Activated T-cell treated with anti-CD3 and anti-CD28 coated beads, Interleukin-2, amount 50 U/mL, for 72 hours (primary cell): ENCODE data around the gene KCNG2. TPM values are rescaled to one million over a fixed set of nuclear protein-coding genes. Genes with fewer than 3 reads are reported as not detected.
A peak's percentile ranks its signal among the peaks of the same experiment; 100 is the strongest.

Experiments used
- ATAC-seq, 2 donors: fragments of 150-1000 bp; cut with Tn5 transposase; replicated peaks in 1 of 2; 2 replicates each; pipeline ENCODE4 v1.10.0; 2021; ENCODE audit warnings: moderate library complexity in 2 of 2, mild to moderate bottlenecking in 1 of 2
- DNase-seq, 2 donors: peaks; one replicate each; pipeline ENCODE4 v3.0.0; 2021 to 2022; ENCODE audit warnings: mixed read lengths in 1 of 2
- H3K27ac Mint-ChIP-seq: one replicate; pipeline ENCODE4 v1.8.0; 2022; ENCODE audit warnings: mild to moderate bottlenecking, moderate library complexity, mixed read lengths
- H3K27me3 Mint-ChIP-seq: one replicate; pipeline ENCODE4 v1.8.0; 2022; ENCODE audit warnings: low read depth, mixed read lengths
- H3K36me3 Mint-ChIP-seq, 2 donors: one replicate each; pipeline ENCODE4 v1.8.0; 2022; ENCODE audit warnings: mixed read lengths in 2 of 2, mild to moderate bottlenecking in 1 of 2; ENCODE audit not compliant: insufficient read depth in 2 of 2
- H3K4me1 Mint-ChIP-seq: one replicate; pipeline ENCODE4 v1.8.0; 2022; ENCODE audit warnings: low read depth, mixed read lengths
- H3K4me3 Mint-ChIP-seq, 2 donors: one replicate each; pipeline ENCODE4 v1.8.0; 2022; ENCODE audit warnings: mild to moderate bottlenecking in 2 of 2, mixed read lengths in 2 of 2, moderate library complexity in 2 of 2
- H3K9me3 Mint-ChIP-seq, 2 donors: one replicate each; pipeline ENCODE4 v1.8.0; 2022; ENCODE audit warnings: mixed read lengths in 2 of 2
- total RNA-seq, 2 donors: library from RNA; stranded (reverse); gene quantifications; one replicate each; pipeline ENCODE4 v1.2.3, GENCODE V29; 2022

KCNG2 gene
- total RNA-seq, 2 donors from 2014 or later = not detected

GRCh38 chr18:79801217-79801616 is 3.5 kb downstream of the KCNG2 start:
- DNase-seq = no peak

GRCh38 chr18:79801641-79802040 is 3.9 kb downstream of the KCNG2 start:
- Mint-ChIP-seq H3K36me3 (peaks cover 2% of the 10 kb centered on the region in 2 donors), H3K4me1 (peaks cover 33% of the 10 kb centered on the region), H3K9me3 (no peaks in the 10 kb centered on the region), H3K4me3 (no peak overlapping the region), H3K27ac (no peak overlapping the region), H3K27me3 (peaks cover 24% of the 10 kb centered on the region)
- ATAC-seq = no peak
- DNase-seq = no peak

More at GRCh38 chr18:79801217-79801616, 3.5 kb downstream of the KCNG2 start:
- Mint-ChIP-seq H3K9me3 (no peaks in the 10 kb centered on the region), H3K4me3 (no peak overlapping the region), H3K36me3 (peaks cover 2% of the 10 kb centered on the region in 2 donors), H3K4me1 (peaks cover 33% of the 10 kb centered on the region), H3K27ac (no peak overlapping the region), H3K27me3 (peaks cover 28% of the 10 kb centered on the region)
- ATAC-seq = no peak

- H3K36me3 Mint-ChIP-seq = peaks cover 1% of the 10 kb centered on the region in 2 donors
- H3K9me3 Mint-ChIP-seq = no peaks in the 10 kb centered on the region
- DNase-seq (no peak), ATAC-seq (no peak)
- no peak overlapping the region for H3K4me3 Mint-ChIP-seq
- peaks cover 18% of the 10 kb centered on the region for H3K27me3 Mint-ChIP-seq
- no peak overlapping the region for H3K27ac Mint-ChIP-seq
- H3K4me1 Mint-ChIP-seq = peaks cover 30% of the 10 kb centered on the region
Observed at GRCh38 chr18:79802298-79802697, 4.6 kb downstream of the KCNG2 start.

- ATAC-seq = no peak
- H3K4me3 Mint-ChIP-seq = no peak overlapping the region
- no peaks in the 10 kb centered on the region for H3K9me3 Mint-ChIP-seq
- no peaks in the 10 kb centered on the region for H3K36me3 Mint-ChIP-seq
- DNase-seq = no peak
- H3K27ac Mint-ChIP-seq = no peak overlapping the region
- peaks cover 14% of the 10 kb centered on the region for H3K27me3 Mint-ChIP-seq
- peaks cover 27% of the 10 kb centered on the region for H3K4me1 Mint-ChIP-seq
Observed at GRCh38 chr18:79803611-79804051, 5.9 kb downstream of the KCNG2 start.

DNA sequence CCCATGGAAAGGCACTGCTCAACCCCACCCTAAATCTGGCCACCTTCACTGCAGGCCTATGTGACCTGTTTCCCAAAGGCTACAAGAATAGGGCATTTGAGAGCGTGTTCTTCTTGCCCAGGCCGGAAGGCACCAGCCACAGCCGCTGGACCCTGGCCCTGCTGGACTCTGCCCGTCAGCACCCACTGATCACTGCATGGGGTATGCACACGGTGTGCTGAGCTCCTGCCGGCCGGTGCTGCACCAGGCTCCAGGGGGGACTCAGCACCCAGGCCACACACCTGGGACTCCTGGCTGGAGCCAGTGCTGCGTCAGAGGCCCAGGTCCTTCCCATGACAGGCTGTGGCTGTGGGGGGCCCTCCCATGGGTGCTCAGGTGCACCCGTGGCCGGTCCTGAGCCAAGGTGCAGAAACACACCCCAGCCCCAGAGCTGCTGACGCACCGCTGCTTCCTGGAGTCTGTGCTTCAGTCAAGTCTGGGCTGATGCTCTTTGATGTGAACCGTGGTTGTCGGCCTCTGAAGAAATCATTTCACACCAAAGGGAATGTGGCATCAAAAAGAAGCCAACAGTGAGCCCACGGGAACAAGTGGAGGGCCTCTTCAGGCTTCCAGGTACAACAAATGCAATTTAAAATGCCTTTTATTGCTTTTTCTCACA is 6.5 kb downstream of the KCNG2 start:
- no peak for DNase-seq
- no peak overlapping the region for H3K27ac Mint-ChIP-seq
- H3K9me3 Mint-ChIP-seq = no peaks in the 10 kb centered on the region
- no peaks in the 10 kb centered on the region for H3K36me3 Mint-ChIP-seq
- no peak overlapping the region for H3K4me3 Mint-ChIP-seq
- peaks cover 10% of the 10 kb centered on the region for H3K27me3 Mint-ChIP-seq
- H3K4me1 Mint-ChIP-seq = peaks cover 23% of the 10 kb centered on the region
- peak; percentile 22 to 28 for ATAC-seq

- no peaks in the 10 kb centered on the region for H3K27me3 Mint-ChIP-seq
- H3K9me3 Mint-ChIP-seq = no peaks in the 10 kb centered on the region
- H3K4me1 Mint-ChIP-seq = peaks cover 14% of the 10 kb centered on the region
- H3K27ac Mint-ChIP-seq = no peak overlapping the region
- no peak for DNase-seq
- ATAC-seq = peak; percentile 49 to 69
- H3K4me3 Mint-ChIP-seq = no peak overlapping the region
- H3K36me3 Mint-ChIP-seq = no peaks in the 10 kb centered on the region
Observed at GRCh38 chr18:79805211-79805887, 7.6 kb downstream of the KCNG2 start.

DNA sequence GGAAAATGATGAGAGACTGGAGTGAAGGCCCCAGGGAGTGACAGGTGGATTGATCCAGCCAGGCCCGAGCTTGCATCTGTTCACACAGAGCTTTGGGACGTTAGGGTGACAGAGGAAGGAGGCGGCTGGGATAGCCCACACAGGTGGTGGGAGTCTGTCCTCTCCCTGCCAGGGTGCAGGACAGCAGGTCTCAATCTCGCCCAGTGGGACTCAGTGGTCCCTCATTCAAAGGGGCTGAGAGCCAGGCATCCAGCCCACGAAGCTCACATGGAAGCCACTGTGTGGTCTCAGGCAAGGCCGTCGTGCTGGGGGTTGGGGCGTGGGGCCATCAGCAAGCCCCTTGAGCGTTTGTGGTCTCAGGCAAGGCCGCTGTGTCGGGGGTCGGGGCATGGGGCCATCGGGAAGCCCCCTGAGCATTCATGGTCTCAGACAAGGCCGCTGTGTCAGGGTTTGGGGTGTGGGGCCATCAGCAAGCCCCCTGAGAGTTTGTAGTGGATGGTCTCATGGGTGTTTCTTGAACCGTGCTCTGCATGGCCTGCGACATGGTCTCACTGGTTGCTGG is 8.3 kb downstream of the KCNG2 start:
- DNase-seq (no peak), ATAC-seq (no peak)
- H3K4me3 Mint-ChIP-seq = no peak overlapping the region
- H3K36me3 Mint-ChIP-seq = no peaks in the 10 kb centered on the region
- no peaks in the 10 kb centered on the region for H3K27me3 Mint-ChIP-seq
- peaks cover 14% of the 10 kb centered on the region for H3K4me1 Mint-ChIP-seq
- H3K9me3 Mint-ChIP-seq = no peaks in the 10 kb centered on the region
- no peak overlapping the region for H3K27ac Mint-ChIP-seq

- Mint-ChIP-seq H3K4me3 (no peak overlapping the region), H3K36me3 (no peaks in the 10 kb centered on the region), H3K4me1 (peaks cover 14% of the 10 kb centered on the region), H3K27me3 (peaks cover 9% of the 10 kb centered on the region), H3K9me3 (no peaks in the 10 kb centered on the region), H3K27ac (no peak overlapping the region)
- ATAC-seq (no peak), DNase-seq (no peak)
Observed at GRCh38 chr18:79806976-79807841, 9.5 kb downstream of the KCNG2 start.

GRCh38 chr18:79809482-79810192 is 11.9 kb downstream of the KCNG2 start:
- H3K27me3 Mint-ChIP-seq = peaks cover 9% of the 10 kb centered on the region
- no peak for DNase-seq
- no peaks in the 10 kb centered on the region for H3K9me3 Mint-ChIP-seq
- H3K27ac Mint-ChIP-seq = no peak overlapping the region
- no peak overlapping the region for H3K4me3 Mint-ChIP-seq
- H3K36me3 Mint-ChIP-seq = no peaks in the 10 kb centered on the region
- ATAC-seq = no peak
- H3K4me1 Mint-ChIP-seq = peaks cover 11% of the 10 kb centered on the region

DNA sequence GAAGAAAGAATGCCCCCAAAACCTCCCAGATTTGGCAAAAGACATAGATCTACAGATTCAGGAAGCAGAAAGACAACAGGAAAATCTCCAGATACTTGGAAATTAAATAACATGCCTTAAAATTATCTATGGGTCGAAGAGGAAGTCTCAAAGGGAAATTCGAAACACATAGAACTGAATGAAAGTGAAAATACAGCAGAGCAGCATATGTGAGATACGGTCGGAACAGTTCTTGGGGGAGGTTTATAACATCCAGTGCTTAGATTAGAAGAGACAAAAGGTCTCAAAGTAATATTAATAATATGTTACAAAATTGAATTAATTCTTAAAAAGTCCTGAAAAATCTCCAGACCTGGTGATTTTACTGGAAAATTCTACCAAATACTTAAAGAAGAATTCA is 14.3 kb downstream of the KCNG2 start:
- Mint-ChIP-seq H3K4me3 (no peak overlapping the region), H3K27me3 (peaks cover 9% of the 10 kb centered on the region), H3K27ac (no peak overlapping the region), H3K36me3 (no peaks in the 10 kb centered on the region), H3K4me1 (no peaks in the 10 kb centered on the region), H3K9me3 (no peaks in the 10 kb centered on the region)
- DNase-seq (no peak), ATAC-seq (no peak)

DNA sequence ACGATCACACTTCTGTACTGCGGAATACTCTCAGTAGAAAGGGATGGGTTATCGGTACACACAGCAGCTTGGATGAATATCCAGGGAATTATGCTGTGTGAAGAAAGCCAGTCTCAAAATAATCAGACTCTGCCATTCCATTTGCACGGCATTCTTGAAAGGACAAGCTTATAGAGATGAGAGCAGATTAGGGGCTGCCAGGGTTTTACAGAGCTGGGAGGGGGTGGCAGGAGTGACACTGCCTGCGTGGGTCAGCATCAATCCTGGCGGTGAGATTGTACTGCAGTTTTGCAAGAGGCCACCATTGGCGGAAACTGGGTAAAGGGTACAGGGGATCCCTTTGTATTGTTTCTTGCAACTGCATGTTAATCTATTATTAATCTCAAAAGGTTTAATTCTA is 16.6 kb downstream of the KCNG2 start:
- H3K4me1 Mint-ChIP-seq = no peaks in the 10 kb centered on the region
- DNase-seq = no peak
- H3K36me3 Mint-ChIP-seq = no peaks in the 10 kb centered on the region
- peaks cover 9% of the 10 kb centered on the region for H3K27me3 Mint-ChIP-seq
- no peaks in the 10 kb centered on the region for H3K9me3 Mint-ChIP-seq
- no peak for ATAC-seq
- no peak overlapping the region for H3K4me3 Mint-ChIP-seq
- no peak overlapping the region for H3K27ac Mint-ChIP-seq

- peaks cover 20% of the 10 kb centered on the region for H3K27me3 Mint-ChIP-seq
- no peak for DNase-seq
- no peak overlapping the region for H3K4me3 Mint-ChIP-seq
- no peaks in the 10 kb centered on the region for H3K4me1 Mint-ChIP-seq
- ATAC-seq = no peak
- H3K9me3 Mint-ChIP-seq = no peaks in the 10 kb centered on the region
- H3K27ac Mint-ChIP-seq = no peak overlapping the region
- H3K36me3 Mint-ChIP-seq = no peaks in the 10 kb centered on the region
Observed at GRCh38 chr18:79815657-79816056, 17.9 kb downstream of the KCNG2 start.
